Smooth muscle cell of bladder (primary cell): Measurements from ENCODE around the gene AKAP14. TPM values are rescaled to one million over a fixed set of nuclear protein-coding genes. Genes with fewer than 3 reads are reported as not detected.

ENCODE experiments used
- total RNA-seq: library from RNA; depleted of rRNA; stranded (reverse); fragments of >200 nt; gene quantifications from 2 replicates; pipeline ENCODE4 v1.2.3, GENCODE V29; 2014

AKAP14 gene
- total RNA-seq = not detected in 2 replicates

GRCh38 chrX:119895843-119896326 lies at the start of gene AKAP14:
AKAP14 (plus strand) TSS chrX:119895893; CDS start chrX:119903224, 7,331 bp downstream.

GRCh38 chrX:119852382-119853353 lies 43.0 kb upstream of the AKAP14 start, which contains the start of gene UPF3B:
UPF3B (minus strand) TSS chrX:119852963; CDS start chrX:119852928, 35 bp downstream.

GRCh38 chrX:119871599-119872395 lies 23.9 kb upstream of the AKAP14 start, which contains the start of the genes NDUFA1 and RNF113A:
NDUFA1 (plus strand) TSS chrX:119871832; CDS start chrX:119871912, 80 bp downstream.
RNF113A (minus strand) TSS chrX:119871733; CDS start chrX:119871613, 120 bp downstream.

GRCh38 chrX:119943185-119943988 lies 47.7 kb downstream of the AKAP14 start, which contains the start of gene NKAP:
NKAP (minus strand) TSS chrX:119943751; CDS start chrX:119943605, 146 bp downstream.

Other genes with a start within 250 kb of the AKAP14 start
- gene SEPTIN6, start 202.7 kb upstream of the AKAP14 start, total RNA-seq = 13.9 and 20.5 TPM in 2 replicates
- 0.18 and 0.43 TPM in 2 replicates for gene SOWAHD, start 137.3 kb upstream of the AKAP14 start, total RNA-seq
- 3,179 and 3,288 TPM in 2 replicates for gene RPL39, start 104.3 kb upstream of the AKAP14 start, total RNA-seq
- gene UPF3B, start 42.9 kb upstream of the AKAP14 start, total RNA-seq = 1.1 and 1.2 TPM in 2 replicates
- gene RNF113A, start 24.2 kb upstream of the AKAP14 start, total RNA-seq = 16.5 and 17.4 TPM in 2 replicates
- 144 and 150 TPM in 2 replicates for gene NDUFA1, start 24.1 kb upstream of the AKAP14 start, total RNA-seq
- gene NKAP, start 47.9 kb downstream of the AKAP14 start, total RNA-seq = 3.4 and 4.0 TPM in 2 replicates
- gene RHOXF2B, start 181.8 kb downstream of the AKAP14 start, total RNA-seq = under 0.01 TPM in 1 of 2 replicates, not detected in the other
- not detected in 2 replicates for gene RHOXF1, start 220.0 kb downstream of the AKAP14 start, total RNA-seq